Measurements from ENCODE around the gene SCYGR6.
"Not testable (repeated sequence)": the region's sequence is repeated elsewhere in the genome, so short reads cannot be mapped to it uniquely, and the experiment has no call there.

SCYGR6 gene

GRCh38 chr2:227724394-227725039 is at the start of gene SCYGR6:
SCYGR6 (minus strand) TSS chr2:227724757; CDS start chr2:227724757, 0 bp downstream.
- no peak for DNase-seq (ENCODE audit: low read depth, low spot score)

GRCh38 chr2:227774011-227774624 is 49.6 kb upstream of the SCYGR6 start:
- DNase-seq (ENCODE audit: low read depth, low spot score) = no peak

- no peak for DNase-seq (ENCODE audit: low read depth, low spot score)
Measured at GRCh38 chr2:227772932-227773331, 48.4 kb upstream of the SCYGR6 start.

GRCh38 chr2:227772197-227772661 is 47.7 kb upstream of the SCYGR6 start:
- DNase-seq (ENCODE audit: low read depth, low spot score) = no peak

GRCh38 chr2:227767830-227768229 is 43.3 kb upstream of the SCYGR6 start:
- no peak for DNase-seq (ENCODE audit: low read depth, low spot score)

GRCh38 chr2:227766373-227766883 is 41.9 kb upstream of the SCYGR6 start:
- DNase-seq (ENCODE audit: low read depth, low spot score) = peak; percentile 17

GRCh38 chr2:227765788-227766372 is 41.3 kb upstream of the SCYGR6 start:
- no peak for DNase-seq (ENCODE audit: low read depth, low spot score)

- DNase-seq (ENCODE audit: low read depth, low spot score) = no peak
Measured at GRCh38 chr2:227761740-227762476, 37.4 kb upstream of the SCYGR6 start.

GRCh38 chr2:227759411-227760118 is 35.0 kb upstream of the SCYGR6 start:
- DNase-seq (ENCODE audit: low read depth, low spot score) = no peak

- not testable (repeated sequence) for DNase-seq (ENCODE audit: low read depth, low spot score)
Measured at GRCh38 chr2:227756261-227756660, 31.7 kb upstream of the SCYGR6 start.

- no peak for DNase-seq (ENCODE audit: low read depth, low spot score)
Measured at GRCh38 chr2:227748079-227748478, 23.5 kb upstream of the SCYGR6 start.

GRCh38 chr2:227745594-227745993 is 21.0 kb upstream of the SCYGR6 start, which contains the start of gene SCYGR8:
SCYGR8 (plus strand) TSS chr2:227745894; CDS start chr2:227745894, 0 bp downstream.
- DNase-seq (ENCODE audit: low read depth, low spot score) = no peak

GRCh38 chr2:227740705-227741104 is 16.1 kb upstream of the SCYGR6 start:
- DNase-seq (ENCODE audit: low read depth, low spot score) = not testable (repeated sequence)

GRCh38 chr2:227739351-227739750 is 14.8 kb upstream of the SCYGR6 start:
- DNase-seq (ENCODE audit: low read depth, low spot score) = no peak

- DNase-seq (ENCODE audit: low read depth, low spot score) = no peak
Measured at GRCh38 chr2:227728035-227728434, 3.5 kb upstream of the SCYGR6 start, which contains the start of gene SCYGR7. SCYGR7 (plus strand) TSS chr2:227728335; CDS start chr2:227728335, 0 bp downstream.

- DNase-seq (ENCODE audit: low read depth, low spot score) = not testable (repeated sequence)
Measured at GRCh38 chr2:227722821-227723220, 1.7 kb downstream of the SCYGR6 start.

GRCh38 chr2:227720680-227721079 is 3.9 kb downstream of the SCYGR6 start:
- DNase-seq (ENCODE audit: low read depth, low spot score) = no peak

- no peak for DNase-seq (ENCODE audit: low read depth, low spot score)
Measured at GRCh38 chr2:227719641-227720040, 4.9 kb downstream of the SCYGR6 start.

- no peak for DNase-seq (ENCODE audit: low read depth, low spot score)
Measured at GRCh38 chr2:227717687-227718567, 6.6 kb downstream of the SCYGR6 start, which contains the start of gene SLC19A3. SLC19A3 (minus strand) TSS chr2:227718028; CDS start chr2:227702318, 15,710 bp downstream.

GRCh38 chr2:227716501-227716900 is 8.1 kb downstream of the SCYGR6 start:
- no peak for DNase-seq (ENCODE audit: low read depth, low spot score)
